Dedifferentiated amniotic fluid mesenchymal stem cell (primary cell): ENCODE results near the gene GALR3.
"Not testable (repeated sequence)": the region's sequence is repeated elsewhere in the genome, so short reads cannot be mapped to it uniquely, and the experiment has no call there.

Source experiments
- DNase-seq: peaks from one replicate; pipeline ENCODE4 v3.0.0-alpha.2; 2016; ENCODE audit errors: extremely low spot score

The GALR3 gene, protein sequence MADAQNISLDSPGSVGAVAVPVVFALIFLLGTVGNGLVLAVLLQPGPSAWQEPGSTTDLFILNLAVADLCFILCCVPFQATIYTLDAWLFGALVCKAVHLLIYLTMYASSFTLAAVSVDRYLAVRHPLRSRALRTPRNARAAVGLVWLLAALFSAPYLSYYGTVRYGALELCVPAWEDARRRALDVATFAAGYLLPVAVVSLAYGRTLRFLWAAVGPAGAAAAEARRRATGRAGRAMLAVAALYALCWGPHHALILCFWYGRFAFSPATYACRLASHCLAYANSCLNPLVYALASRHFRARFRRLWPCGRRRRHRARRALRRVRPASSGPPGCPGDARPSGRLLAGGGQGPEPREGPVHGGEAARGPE

DNA sequence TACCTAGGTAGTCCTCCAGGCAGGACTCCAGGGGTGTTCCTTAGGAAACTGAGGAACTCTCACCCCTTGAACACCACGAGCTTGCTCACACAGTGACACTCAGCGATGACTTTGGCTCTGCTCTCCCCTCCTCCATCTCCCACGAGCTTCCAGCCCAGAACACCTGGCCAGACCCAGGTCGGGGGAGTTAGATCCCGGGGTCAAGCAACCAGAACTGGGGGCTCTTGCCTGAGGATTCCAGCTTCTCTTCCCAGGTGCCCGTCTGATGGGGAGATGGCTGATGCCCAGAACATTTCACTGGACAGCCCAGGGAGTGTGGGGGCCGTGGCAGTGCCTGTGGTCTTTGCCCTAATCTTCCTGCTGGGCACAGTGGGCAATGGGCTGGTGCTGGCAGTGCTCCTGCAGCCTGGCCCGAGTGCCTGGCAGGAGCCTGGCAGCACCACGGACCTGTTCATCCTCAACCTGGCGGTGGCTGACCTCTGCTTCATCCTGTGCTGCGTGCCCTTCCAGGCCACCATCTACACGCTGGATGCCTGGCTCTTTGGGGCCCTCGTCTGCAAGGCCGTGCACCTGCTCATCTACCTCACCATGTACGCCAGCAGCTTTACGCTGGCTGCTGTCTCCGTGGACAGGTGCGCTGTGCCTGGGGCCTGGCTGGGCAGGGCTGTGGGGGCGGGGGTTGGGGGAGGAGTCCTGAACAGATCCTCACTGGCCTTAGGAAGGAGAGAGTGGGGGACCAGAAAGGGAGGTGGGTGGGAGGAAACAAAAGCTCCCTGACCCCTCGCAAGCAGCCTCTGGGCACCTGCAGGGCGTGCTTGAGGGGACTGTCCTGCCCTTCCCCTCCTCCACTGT, at the start of gene GALR3:
Gene GALR3 (plus strand): TSS at position 249 of the 852 bp plus-strand sequence. CDS start 25 bp downstream, at position 274.
- DNase-seq: no peak

DNA sequence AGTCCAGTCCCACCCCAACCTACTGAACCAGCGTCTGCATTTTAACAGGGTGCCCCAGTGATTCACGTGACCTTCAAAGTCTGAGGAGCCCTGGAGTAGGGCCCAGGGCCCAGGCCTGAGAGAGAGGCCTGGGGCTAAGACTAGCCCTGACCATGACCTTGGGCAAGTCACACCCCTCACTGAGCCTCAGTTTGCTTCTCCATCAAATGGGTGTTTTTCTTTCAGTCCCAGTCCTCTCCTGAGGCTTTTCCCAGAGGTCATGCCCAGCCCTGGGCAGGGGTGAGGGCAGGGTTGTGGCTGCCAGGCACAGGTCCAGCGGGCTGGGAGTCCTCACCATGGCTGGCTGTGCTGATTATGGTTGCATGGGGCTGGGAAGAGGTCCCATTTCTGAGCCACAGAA, 48.5 kb upstream of the GALR3 start:
- DNase-seq: no peak

DNA sequence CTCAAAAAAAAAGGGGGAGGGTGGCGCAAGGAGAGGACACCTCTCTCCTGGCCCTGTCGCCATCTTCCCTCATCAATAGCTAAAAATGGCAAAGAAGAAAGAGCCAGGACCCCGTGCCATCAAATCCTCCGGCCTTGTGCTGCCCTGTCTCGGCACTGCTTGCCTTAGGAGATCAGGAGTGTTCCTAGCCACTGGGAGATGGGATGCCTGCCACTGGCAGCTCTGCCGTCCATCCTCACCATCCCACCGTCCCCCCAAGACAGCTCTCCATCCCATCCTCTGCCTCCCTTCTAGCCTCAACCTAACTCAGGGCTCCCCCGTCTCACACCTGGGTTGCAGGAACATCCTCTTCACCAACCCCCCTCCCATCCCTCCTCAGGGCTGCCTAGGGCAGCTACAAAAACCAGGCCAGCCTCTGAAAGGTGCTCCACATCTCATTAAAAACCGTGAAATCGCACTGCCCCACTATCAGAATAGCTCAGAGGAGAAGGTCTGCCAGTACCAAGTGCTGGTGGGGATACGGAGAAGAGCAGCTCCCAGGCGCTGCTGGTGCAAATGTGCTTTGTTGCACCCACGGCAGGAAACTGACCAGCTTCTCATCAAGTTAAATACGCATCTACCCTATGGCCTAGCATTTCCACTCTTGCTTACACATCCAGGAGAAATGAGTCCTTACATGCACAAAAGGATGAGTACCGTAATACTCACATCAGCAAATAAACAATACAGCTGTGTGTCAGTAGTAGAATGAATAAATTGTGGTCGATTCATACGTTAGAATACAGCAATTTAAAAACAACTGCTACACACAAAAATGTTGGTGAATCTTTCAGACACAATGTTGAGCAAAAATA, 47.2 kb upstream of the GALR3 start:
- DNase-seq: no peak

DNA sequence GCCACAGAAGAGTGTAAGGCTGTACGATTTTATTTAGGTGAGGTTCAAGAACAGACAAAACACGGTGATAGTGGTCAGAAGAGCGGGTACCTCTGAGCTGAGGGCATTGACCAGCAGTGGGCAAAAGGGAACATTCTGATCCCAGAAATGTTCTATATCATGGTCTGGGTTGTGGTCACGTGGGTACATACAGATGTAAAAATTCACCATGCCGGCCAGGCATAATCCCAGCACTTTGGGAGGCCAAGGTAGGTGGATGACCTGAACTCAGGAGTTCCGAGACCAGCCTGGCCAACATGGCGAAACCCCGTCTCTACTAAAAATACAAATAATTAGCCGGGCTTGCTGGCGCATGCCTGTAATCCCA, 46.6 kb upstream of the GALR3 start:
- DNase-seq: no peak

DNA sequence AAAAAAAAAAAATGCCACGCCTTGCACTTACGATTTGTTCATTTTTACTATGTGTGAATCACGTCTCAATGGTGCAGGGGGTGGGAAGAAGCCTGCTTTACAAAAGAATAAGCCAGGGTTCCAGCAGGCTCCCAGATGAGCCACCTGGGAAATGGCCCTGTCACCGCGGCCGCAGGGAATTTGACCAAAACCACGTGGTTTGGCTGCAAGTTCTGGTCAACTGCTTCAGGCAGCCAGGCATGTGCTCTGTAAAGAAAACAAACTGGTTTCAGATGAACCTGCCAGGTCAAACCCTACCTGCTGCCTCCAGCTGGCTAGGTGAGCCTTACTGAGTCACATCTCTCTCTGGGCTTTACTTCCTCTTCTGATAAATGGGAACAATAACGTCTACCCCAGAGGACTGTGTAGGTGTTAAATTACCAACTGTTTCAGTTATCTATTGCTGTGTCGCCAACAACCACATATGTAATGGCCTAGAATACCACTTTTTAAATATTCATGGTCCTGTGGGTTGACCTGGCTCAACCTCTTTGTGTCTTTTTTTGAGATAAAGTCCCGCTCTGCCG, 46.0 kb upstream of the GALR3 start:
- DNase-seq: no peak

DNA sequence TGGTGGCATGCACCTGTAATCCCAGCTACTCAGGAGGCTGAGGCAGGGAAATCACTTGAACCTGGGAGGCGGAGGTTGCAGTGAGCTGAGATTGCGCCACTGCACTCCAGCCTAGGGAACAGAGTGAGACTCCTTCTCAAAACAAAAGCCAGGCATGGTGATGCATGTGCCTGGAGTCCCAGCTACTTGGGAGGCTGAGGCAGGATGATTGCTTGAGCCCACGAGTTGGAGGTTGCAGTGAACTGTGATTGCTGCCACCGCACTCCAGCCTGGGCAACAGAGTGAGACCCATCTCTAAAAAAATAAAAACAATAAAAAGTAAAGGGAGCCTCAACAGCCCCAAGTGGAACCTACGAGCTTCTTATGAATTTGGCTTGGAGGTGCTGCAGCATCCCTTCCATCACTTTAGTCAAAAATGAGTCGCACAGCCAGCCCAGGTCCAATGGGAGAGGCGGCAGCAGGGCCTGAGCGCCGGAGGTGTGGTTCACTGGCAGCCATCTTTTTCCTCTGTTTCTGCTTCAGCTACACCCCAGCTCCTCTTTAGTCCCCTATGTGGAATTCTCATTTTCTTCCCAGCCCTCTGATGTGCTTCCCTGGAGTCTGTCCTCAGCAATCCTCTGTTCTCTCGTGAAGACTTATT, 44.7 kb upstream of the GALR3 start:
- no peak for DNase-seq

DNA sequence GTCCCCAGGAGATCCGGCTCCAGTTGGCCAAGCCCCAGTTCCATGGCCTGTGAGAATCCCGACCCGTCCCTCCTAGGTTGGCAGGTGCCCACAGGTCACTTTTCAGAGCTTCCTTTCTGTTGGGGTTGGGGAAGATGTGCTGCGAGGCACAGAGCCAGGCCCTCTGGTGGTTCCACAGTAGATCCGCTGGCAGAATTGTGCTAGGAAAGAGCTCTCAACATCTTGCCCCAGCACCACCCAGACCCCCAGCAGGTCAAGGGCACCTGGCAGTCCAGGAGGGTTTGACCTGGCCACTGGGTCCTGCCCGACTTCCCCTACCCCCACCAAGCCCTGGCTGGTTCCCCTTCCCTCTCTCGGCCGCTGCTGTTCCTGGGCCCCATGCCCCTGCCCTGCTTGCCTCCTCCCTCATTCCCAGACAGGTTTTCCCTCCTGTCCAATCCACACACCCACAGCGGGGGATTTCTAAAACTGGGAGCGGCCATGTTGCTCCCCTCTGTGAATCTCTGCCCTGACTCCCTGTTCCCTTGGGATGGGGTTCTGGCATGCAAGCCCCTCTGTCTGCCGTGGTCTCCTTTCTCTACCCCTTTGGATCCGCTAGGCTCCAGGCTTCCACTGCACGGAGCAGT, 41.6 kb upstream of the GALR3 start:
- DNase-seq: no peak

DNA sequence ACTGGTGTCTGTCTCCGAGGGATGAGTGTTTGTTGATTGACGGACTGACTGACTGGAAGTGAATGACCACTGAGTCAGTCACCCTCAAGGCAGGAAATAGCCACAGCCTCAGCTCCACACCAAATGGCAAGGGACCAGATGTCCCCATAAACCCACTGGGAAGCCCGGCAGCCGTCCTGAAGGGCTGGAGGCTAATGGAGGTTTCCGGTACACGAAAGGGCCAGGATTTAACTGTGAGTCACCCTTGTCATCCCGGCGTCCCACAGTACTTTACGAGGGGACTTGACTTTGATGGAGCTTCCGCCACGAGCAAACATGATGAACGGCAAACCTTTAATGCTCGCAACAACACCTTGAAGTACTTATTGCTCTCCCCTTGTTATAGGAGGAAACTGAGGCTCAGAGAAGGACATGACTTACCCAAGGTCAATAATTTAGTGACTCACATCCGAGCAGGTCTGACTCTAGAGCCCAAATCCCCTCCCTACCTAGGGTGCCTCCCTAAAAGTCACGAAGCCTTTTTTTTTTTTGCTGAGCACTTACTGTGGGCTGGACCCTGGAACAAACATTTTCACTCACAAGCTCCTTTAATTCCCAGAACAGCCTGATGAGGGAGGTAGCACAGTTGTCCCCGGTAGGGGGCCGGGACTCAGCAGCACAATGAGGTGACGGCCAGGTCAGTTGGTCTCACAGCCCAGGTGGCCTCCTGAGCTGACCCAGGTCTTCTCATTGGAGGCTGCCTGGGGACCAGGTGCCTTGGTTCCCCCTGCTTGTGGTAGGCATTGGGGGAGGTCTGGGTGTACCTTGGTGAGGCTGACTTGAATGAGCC, 40.6 kb upstream of the GALR3 start:
- DNase-seq: no peak

DNA sequence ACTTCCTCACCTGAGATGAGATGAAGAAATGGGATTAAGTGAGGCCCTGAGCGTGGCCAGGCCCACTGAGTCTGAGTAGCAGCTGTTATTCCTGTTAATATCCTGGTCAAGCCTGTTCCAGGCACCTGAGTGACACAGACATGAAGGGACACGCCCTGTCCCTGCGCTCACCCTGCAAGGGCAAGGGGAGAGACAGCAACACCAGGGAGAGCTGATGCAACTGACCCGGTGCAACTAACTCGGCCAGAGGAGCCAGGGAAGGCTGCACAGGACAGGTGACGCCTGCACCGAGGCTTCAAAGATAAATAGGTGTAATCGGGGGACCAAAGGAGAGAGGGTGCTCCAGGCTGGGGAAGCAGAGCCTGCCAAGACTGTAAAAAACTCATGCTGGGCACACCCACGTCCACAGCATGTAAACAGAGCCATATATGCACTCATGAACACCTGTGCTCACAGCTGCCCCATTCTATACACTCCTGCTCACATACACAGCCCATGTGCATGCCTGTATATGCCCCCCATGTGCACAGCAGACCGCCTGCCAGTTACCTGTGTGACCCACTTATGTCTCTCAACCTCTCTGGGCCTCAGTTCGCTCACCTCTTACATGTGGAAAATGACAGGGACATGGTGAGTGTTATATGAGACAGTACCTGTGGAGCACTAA, 38.2 kb upstream of the GALR3 start:
- no peak for DNase-seq

DNA sequence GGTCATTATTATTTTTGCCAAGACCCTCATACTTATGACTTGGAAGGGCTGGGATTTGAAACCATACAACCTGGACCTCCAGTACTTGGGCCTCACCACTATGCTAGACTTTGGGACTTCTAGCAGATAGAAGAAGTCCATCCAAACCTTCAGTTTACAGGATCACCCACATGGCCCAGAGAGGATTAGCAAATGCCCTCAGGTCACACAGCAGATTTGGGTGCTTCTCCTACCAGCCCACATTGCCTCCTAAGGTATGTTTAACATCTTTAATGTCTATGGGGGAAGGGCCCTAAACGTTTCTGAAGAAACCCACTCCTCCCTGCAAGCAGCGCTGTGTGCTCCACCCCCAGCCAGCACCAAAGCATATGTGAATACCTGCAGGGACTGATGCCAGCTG, 32.9 kb upstream of the GALR3 start:
- no peak for DNase-seq

DNA sequence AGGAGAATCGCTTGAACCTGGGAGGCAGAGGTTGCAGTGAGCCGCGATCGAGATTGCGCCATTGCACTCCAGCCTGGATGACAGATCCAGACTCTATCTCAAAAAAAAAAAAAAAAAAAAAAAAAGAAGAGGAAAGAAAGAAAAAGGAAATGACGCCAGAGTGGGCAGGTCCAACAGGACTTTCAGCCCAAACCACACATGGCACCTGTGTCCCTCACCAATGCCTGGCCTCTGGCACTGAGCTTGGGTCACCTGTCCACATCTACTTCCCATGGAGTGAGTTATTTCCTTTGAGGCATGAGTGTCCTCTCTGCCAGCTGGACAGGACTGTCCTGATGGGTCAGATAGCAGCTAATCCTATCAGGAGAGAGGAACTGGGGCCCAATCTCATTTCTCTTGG, 30.7 kb upstream of the GALR3 start:
- DNase-seq: no peak

DNA sequence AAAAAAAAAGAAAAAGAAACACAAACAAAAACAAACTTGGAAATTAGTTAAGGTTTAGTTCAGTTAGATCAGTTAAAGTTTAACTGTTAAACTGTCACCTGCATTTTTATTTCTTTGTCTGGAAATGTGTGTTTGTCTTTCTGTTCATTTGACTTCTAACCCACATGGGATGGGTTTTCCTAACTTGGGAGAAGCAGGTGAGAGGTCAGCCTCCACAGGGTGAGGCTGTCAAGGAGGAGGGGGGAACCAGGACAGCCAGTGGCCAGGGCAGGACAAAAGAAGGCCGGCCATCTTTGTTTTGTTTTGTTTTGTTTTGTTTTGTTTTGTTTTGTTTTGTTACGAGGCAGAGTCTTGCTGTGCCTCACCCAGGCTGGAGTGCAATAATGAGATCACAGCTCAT, 28.8 kb upstream of the GALR3 start:
- no peak for DNase-seq

DNA sequence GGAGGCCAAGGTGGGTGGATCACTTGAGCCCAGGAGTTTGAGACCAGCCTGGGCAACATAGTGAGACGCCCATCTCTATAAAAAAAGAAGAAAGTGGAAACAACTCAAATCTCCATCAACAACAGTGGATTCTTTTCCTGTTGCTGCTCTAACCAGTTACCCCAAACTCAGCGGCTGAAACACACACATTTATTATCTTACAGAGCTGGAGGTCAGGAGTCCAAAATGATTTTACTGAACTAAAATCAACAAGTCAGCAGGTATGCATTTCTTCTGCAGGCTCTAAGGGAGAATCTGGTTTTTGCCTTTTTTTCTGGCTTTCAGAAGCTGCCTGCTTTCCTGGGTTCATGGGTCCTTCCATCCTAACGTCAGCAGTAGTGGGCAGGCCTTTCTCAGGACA, 27.1 kb upstream of the GALR3 start:
- DNase-seq: no peak

DNA sequence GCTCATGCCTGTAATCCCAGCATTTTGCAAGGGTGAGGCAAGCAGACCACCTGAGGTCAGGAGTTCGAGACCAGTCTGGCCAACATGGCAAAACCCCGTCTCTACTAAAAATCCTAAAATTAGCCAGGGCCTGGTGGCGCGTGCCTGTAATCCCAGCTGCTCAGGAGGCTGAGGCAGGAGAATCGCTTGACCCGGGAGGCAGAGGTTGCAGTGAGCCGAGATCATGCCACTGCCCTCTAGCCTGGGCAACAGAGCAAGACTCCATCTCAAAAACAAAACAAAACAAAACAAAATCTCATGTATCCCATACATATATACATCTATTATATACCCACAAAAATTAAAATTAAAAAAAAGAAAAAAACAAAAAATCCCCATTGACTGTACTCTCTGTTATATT, 25.9 kb upstream of the GALR3 start:
- not testable (repeated sequence) for DNase-seq

DNA sequence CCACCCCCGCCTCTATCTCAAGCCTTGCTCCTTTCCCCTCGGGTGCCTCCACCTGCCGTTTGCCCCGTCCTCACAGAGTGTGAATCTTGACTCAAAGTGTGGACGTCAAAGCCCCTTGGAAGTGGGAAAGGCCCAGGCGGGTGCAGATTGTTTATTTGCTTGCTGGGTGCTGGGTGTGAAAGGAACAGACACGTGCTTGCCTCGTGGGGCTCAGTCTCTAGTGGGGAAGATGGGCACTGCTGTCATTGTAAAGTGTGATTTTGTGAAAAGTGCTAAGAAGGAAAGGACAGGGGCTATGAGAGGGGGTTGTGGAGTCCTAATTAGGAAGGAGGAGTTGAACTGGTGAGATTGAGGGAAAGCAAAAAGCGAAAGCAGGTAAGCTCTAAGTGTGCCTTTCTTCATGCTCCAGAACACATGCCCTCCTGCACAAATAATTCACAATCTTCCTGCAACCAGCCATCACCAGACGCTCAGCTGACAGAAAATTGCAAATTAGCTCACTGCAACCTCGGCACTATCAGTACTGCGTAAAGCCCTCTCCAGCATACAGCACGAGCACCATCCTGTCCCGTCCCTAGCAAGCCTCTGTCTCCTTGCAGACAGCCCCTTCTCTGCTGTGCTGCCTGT, 25.2 kb upstream of the GALR3 start:
- no peak for DNase-seq

DNA sequence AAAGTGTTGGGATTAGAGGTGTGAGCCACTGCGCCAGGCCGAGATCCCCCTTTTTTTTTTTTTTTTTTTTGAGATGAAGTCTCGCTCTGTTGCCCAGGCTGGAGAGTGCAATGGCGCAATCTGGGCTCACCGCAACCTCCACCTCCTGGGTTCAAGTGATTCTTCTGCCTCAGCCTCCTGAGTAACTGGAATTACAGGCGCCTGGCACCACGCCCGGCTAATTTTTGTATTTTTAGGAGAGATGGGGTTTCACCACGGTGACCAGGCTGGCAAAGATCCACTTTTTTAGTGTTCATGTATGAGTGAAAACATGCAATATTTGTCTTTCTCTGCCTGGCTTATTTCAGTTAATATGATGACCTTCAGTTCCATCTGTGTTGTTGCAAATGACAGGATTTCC, 23.2 kb upstream of the GALR3 start:
- not testable (repeated sequence) for DNase-seq

DNA sequence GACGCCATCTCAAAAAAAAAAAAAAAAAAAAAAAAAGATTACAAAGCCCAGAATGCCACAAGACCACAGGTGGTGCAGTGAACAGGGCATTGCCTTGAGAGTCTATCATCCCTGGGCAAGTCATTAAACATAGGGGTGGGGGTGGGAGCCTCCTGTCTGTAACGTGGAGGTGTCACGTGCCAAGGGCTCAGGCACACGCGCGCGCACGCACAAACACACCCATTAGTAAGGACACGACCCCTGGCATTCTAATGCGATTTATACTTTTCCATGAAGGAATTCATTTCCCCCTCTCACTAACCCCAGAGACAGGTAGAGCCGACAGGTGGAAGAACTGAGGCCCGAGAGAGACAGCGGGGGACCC, 21.3 kb upstream of the GALR3 start:
- no peak for DNase-seq

DNA sequence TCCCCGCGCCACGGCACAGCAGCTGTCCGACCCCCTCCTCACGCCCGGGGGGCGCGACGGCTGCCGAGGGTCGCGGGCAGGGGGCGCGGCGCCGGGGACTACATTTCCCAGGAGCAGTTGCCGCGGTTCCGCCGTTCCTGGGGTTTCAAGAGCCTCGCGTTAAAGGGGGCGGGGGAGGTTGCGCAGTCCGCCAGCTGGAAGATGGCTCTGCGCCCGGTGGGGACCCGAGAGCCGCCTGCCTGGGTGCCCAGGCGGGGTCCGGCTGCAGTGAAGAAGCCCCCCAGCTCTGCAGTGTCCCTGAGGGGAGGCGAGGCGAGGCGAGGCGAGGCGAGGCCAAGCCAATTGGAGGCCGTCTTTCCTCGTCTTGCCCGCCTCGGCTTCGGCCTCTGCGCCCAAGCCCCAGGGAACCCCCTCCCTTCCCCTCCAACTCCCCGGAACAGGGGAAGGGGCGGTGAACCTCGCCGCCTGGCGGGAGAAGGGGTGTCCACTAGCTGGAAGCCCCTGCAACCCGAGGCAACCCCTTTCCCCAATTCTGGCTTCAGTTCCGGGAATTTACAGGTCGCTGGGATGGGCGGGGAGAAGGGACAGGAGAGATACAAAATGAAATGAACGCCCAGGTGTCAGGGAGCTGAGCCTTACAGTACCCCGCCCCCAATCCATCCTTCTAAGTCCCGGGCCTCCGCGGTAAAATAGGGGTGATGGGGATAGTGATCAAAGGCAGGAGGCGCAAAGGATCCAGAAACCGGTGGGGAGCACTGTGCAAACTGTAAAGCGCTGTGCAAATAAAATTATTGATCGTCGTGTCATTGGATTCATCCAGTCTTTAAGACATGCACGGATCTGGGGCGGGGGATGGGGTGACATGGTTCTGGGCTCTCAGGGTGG, 20.6 kb upstream of the GALR3 start:
- no peak for DNase-seq
